Measurements from ENCODE around the gene CD96.
A peak's percentile ranks its signal among the peaks of the same experiment; 100 is the strongest.
"Not testable (repeated sequence)": the region's sequence is repeated elsewhere in the genome, so short reads cannot be mapped to it uniquely, and the experiment has no call there.

The CD96 gene

DNA sequence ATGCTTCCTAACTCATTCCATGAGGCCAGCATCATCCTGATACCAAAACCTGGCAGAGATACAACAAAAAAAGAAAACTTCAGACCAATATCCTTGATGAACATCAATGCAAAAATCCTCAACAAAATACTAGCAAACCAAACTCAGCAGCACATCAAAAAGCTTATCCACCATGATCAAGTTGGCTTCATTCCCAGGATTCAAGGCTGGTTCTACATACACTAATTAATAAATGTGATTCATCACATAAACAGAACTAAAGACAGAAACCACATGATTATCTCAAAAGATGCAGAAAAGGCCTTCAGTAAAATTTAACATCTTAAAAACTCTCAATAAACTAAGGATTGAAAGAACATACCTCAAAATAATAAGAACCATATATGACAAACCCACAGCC, 88.6 kb downstream of the CD96 start:
- DNase-seq = not testable (repeated sequence)

GRCh38 chr3:111635403-111635802, 93.4 kb downstream of the CD96 start:
- peak in 1 of 2 experiments; percentile 46 for DNase-seq

GRCh38 chr3:111636366-111636885, 94.4 kb downstream of the CD96 start:
- peak; percentile 27 to 64 for DNase-seq

- DNase-seq = no peak
These were observed 97.3 kb downstream of the CD96 start for GRCh38 chr3:111639316-111639715.

DNA sequence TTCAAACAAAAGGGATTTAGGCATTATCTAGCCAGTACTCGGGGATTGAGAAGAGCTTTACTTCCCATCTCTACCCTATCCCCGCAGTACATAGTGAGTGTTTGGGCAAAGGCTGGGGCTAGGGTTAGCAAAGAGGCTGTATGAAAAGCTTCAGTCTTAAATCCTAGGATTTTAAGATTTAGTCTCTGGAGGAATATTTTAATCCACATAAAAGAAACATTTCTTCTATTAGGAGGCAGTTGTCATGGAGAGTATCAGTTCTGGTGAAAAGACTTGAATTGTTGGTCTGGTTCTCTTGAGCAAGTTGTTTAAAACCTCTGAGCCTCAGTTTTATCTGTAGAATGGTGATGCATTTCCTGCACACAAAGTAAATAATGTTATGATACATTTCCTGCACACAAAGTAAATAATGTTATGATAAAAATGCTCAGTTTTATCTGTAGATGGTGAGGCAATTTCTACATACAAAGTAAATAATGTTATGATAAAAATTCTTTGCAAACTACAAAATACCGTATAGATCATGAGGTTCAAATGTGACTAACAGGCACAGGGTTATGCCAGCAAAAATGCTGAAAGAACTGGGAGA, 107.1 kb downstream of the CD96 start:
- DNase-seq = no peak

DNA sequence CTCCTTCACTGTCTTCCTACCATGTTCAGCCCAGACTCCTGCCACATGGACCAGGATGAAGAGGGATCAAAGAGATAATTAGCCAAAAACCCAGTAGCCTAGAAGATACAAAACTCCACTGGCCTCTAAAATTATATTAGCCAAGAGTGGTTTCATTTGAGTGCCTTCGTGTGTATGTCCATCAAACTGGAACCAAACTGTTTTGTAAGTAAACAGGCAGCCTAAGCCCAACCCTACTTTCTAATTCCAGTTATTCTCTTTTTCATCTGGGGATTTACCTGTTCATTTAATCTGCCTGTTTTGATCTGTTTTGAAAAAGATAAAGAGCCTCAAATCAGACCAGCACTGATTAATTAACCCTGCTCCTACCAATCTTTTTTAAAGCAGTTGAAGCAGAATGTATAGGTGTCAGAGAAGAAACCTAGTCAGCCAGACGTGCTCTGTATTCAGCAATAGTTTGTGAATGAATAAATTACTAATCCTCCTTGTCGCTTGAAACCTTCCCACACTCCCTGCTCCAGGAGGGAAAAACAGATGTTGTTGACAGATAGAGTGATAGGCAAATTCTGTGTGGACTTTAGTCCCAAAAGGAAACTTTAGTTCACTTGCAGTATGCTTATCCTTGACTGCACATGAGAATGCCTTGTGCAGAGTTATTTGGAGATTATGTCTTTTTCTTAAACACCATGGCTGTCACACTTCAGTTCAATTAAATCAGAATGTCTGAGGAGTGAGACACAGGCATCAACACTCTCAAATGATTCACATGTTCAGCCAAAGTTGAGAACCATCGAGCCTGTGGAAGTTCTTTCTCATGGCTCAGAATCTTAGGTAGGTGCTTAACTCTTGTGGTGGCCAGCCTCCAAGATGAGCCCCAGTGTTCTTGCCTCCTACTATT, 108.6 kb downstream of the CD96 start:
- no peak for DNase-seq

GRCh38 chr3:111652492-111653180, 110.6 kb downstream of the CD96 start:
- DNase-seq = no peak

DNA sequence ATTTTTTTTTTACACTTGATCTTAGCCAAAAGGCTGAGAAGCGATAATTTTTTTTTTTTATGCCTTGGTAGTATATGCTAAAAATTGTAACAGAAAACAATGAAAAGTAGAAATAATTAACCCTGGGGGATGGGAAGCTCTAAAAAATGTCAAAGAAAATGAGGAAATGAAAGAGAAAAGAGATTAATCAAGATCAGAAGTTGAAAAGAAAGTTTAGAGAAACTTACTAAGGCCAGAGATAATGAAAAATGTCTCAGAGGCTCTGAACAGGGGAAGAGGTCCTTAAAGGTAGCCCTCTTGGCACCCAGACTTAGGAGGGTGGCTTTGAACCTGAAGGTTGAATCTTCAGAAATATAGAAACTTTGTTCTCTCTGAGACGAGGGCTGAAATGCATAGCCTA, 111.8 kb downstream of the CD96 start:
- DNase-seq = no peak

- DNase-seq = no peak
These were observed 120.0 kb downstream of the CD96 start for GRCh38 chr3:111662012-111662411.

- no peak for DNase-seq
These were observed 120.9 kb downstream of the CD96 start for GRCh38 chr3:111662907-111663306.

GRCh38 chr3:111666041-111666735, 124.2 kb downstream of the CD96 start:
- no peak for DNase-seq

GRCh38 chr3:111667170-111667569, 125.2 kb downstream of the CD96 start:
- DNase-seq = no peak

DNA sequence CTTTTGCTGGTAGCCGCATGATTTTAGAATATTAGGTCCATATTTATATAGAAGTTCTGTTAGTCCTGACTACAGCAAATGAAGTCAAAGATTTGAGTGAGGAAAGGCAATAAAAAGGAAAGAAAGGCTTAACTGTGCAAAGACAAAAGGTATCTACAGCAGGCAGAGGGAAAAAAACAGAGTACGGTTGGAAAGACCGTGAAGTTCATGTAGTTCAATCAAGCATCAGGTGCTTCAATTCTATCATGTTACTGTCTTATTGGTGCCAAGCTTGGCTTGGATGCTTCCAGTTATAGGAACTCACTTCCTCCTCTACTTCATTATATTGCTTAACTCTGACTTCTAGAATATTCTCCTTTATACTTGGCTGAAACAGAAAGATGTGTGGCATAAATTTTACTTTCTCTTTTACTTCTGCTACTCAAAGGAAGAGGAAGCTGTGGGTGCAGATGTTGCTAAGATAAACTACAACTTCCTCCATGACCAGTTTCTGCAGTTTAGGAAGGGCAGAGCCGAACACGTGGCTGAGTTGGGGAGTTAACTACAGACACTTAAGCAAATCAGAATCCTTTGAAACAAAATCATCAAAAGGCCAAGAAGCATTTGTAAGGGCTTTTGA, 125.7 kb downstream of the CD96 start:
- DNase-seq = no peak

GRCh38 chr3:111668326-111668725, 126.3 kb downstream of the CD96 start:
- DNase-seq = no peak

DNA sequence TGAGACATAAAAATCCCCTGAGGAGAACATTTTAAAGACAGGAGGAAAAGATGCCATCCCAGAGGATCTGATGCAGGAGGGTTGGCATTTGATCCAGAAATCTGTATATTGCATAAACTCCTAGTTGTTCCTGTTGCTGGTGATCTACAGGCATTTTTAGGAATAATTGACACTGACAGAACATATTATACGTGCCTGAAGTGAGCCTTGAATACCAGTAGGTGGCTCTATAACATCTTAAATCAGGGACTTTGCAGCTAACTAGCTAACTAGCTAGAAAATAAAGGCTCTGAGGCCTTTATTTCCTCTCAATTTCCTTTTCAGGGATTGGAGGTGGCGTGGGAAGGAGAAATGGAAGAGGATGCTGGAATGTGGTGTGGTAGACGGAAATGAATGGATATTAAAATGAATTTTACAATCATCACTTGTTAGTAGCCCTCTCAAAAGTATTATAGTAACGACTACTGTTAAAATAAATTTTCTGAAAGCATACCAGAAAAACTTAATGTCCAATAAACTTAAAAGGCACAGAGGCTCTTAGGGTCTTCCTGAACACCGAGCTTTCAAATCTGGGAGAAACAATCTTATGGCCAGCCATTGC, 127.0 kb downstream of the CD96 start:
- peak; percentile 19 to 52 for DNase-seq

DNA sequence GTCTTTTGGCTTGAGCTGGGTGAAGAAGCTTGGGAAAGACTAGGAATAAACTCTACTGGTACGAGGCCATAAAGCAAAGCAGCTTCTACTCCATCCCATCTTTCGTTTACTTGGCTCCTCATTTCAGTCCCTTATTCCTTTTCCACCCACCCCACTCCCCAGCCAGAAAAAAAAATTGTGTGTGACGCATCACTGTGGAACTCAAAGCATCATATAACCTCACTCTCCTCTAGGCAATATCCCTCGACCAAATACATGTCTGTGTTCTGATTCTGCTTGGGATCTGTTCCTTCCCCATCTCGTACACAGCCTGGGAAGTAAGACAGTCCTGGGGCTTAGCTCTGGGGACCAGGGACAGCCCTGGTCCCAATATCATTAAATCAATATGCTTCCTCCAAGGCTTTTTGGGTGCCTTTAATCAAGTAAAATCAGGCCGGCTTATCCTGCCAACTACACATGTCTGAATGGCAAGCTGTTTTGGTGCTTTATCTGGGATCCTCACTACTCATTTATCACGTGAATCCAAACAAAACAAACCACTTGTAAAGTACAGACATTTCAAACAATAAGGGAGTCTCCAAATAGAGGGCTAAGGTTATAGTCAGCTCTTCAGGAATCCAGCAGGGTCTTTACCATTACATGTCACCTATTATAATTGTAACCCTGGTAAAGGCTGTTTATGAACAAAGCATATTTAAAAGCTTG, 128.1 kb downstream of the CD96 start:
- no peak for DNase-seq

- not testable (repeated sequence) for DNase-seq
These were observed 130.5 kb downstream of the CD96 start for GRCh38 chr3:111672461-111672860.

GRCh38 chr3:111675846-111676210, 133.8 kb downstream of the CD96 start:
- no peak for DNase-seq

GRCh38 chr3:111676211-111677006, 134.4 kb downstream of the CD96 start:
- DNase-seq = no peak

- DNase-seq = no peak
These were observed 135.0 kb downstream of the CD96 start for GRCh38 chr3:111677007-111677392.

Data from NCI-H1930 (cell line).